Measurements from ENCODE around the gene DPH3.

The DPH3 gene

DNA sequence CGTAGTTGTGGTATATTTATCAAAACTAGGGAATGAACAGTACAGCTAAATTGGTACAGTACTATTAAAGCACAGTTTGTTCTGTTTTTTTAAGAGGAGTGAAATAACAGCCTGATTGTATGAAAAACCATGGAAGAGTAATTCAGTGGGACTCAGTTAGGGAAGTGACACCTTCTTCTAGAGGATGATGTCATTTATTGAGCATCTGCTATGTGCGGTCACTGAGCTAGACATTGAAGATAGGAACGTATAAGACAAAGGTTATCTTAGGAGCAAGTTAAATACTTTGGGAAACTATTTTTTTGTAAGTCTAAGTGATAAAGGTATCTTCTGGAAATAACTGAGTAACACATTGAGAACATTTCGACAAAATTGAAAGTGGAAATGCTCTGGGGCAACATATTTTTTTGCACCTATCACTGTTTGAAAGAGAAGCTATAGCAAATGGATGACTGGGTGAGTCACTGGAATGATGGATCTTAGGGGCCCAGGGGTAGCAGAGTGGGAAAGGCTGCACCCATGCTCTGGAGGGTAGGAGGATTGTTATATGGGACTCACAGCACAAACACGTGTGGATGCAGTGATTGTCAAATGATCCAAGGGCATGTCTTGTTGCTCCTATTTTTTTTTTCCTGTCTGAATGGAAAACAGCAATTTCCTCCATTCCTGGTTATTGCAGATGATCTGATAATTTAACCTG lies 43.2 kb upstream of the DPH3 start:
- no peak for DNase-seq (ENCODE audit: low read depth, low spot score)
- no peak overlapping the region for H3K4me3 ChIP-seq (ENCODE audit: low read depth, low read length)
- in situ Hi-C loops (cut with HindIII; ENCODE audit: low sequenced_read_pairs), result no loop called here
- no peak for TF ChIP-seq CTCF (IDR thresholded peaks at IDR 0.05; ENCODE audit: low read depth, low read length)

DNA sequence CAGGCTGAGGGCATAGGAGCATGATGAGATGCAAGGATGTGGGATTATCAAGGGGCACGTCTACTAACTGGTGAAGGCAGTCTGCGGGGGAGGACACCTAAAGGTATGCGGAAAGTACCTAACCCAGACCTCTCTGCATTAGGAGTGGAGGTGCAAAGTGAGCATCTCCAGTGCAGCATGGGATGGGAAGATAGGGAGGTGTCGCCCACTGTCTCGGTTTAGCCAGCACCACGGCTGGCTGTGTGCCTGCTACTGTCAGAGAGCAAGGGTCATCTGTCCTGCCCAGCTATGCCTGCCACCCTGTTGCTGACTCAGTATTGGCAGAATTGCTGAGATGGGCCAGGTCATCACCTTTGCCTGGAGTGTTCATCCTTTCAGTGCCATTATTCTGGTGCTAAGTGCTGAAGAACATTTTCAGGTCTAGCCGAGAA lies 40.4 kb upstream of the DPH3 start:
- DNase-seq (ENCODE audit: low read depth, low spot score), result no peak
- in situ Hi-C loops (cut with HindIII; ENCODE audit: low sequenced_read_pairs), result no loop called here
- H3K4me3 ChIP-seq (ENCODE audit: low read depth, low read length), result no peak overlapping the region
- no peak for TF ChIP-seq CTCF (IDR thresholded peaks at IDR 0.05; ENCODE audit: low read depth, low read length)

DNA sequence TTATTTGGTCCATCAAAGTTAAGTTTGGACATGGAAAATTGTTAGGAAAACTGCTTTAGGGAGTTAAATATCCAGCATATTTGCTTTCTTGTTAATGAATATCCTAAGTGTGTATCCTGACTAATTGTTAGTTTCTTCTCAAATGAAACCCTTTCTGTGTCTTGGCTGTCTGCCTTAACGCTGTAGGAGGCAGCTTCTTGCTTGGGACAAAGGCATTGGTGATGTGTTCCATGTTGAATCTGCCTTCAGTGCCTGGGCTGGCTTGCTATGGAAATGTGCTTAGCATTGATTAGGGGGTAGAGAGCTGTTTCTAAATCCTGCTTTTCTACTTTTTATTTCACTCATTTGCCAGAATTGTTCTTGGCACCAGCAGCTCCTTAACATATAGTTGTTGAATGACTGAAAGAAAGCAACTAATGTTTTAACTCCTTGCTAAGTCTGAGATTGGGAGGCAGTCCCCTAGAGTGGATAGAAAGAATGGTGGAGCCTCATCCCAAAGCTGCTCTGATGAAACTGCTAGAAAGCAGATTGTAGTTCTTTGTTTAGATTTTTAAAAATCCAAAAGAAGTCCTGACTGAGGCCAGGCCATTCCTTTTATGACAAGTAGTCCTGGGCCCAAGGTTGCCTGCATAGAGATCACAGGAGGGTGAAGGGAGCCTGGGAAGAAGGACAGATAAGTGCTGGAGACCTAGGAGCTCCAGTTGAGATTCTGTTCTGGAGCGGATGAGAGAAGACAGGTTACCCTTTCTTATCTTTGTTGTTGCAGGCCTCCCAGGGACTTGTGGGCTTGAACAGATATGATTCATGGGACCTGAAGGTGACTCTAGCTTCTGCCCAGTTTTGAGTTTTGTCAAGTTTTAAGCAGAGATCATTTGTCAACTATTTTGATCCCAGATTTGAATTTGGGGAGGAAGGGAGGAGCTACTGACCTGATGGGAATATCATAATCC lies 39.6 kb upstream of the DPH3 start:
- no peak overlapping the region for H3K4me3 ChIP-seq (ENCODE audit: low read depth, low read length)
- in situ Hi-C loops (cut with HindIII; ENCODE audit: low sequenced_read_pairs), result no loop called here
- DNase-seq (ENCODE audit: low read depth, low spot score), result no peak
- no peak for TF ChIP-seq CTCF (IDR thresholded peaks at IDR 0.05; ENCODE audit: low read depth, low read length)

DNA sequence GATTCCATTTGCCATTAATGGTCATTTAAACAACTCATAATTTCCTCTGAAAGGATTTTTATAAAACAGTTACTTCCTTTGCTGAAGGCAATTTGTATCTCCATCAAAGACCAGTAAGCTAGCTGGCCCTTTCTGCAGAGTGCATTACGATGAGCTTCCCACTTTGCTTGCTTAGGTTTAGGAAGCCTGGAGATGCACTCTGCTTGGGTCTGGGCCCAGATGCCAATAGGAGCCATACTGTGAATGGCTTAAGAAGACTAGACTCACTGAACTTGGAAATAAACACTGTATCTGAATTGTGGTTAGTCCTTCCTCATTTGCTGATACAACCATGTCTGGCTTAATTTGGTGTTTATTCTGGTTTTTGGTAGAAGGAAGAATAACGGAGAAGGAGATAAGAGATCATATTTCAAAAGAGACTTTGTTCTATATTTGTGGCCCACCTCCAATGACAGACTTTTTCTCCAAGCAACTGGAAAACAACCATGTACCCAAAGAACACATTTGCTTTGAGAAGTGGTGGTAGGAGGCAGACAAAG lies 38.4 kb upstream of the DPH3 start:
- TF ChIP-seq CTCF (IDR thresholded peaks at IDR 0.05; ENCODE audit: low read depth, low read length), result no peak
- H3K4me3 ChIP-seq (ENCODE audit: low read depth, low read length), result no peak overlapping the region
- in situ Hi-C loops (cut with HindIII; ENCODE audit: low sequenced_read_pairs), result no loop called here
- peak; percentile 47 for DNase-seq (ENCODE audit: low read depth, low spot score)

GRCh38 chr3:16302082-16302631 lies 37.4 kb upstream of the DPH3 start:
- H3K4me3 ChIP-seq (ENCODE audit: low read depth, low read length), result no peak overlapping the region
- no peak for TF ChIP-seq CTCF (IDR thresholded peaks at IDR 0.05; ENCODE audit: low read depth, low read length)
- no peak for DNase-seq (ENCODE audit: low read depth, low spot score)
- in situ Hi-C loops (cut with HindIII; ENCODE audit: low sequenced_read_pairs), result no loop called here

DNA sequence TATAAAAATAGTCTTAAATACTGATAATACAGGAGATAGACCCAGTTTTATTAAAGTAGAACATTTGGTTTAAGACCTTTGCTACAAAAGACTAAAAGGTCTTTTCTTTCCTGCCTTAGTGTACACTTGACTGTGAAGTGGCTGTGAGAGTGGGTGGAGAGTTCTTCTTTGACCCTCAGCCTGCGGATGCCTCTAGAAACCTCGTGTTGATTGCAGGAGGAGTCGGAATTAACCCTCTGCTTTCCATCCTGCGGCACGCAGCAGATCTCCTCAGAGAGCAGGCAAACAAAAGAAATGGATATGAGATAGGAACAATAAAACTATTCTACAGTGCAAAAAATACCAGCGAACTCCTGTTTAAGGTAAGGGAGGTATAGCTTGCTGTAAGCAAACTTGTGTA lies 36.8 kb upstream of the DPH3 start:
- TF ChIP-seq CTCF (IDR thresholded peaks at IDR 0.05; ENCODE audit: low read depth, low read length), result no peak
- no peak overlapping the region for H3K4me3 ChIP-seq (ENCODE audit: low read depth, low read length)
- no peak for DNase-seq (ENCODE audit: low read depth, low spot score)
- in situ Hi-C loops (cut with HindIII; ENCODE audit: low sequenced_read_pairs), result no loop called here

Measured in astrocyte of the spinal cord (primary cell).